WI38 (cell line): Measurements from ENCODE around the gene FBXL5.

Experiments used
- H3K4me3 ChIP-seq: 2 replicates; pipeline ENCODE4 v1.5.1; 2011; ENCODE audit warnings: low read depth, mild to moderate bottlenecking, control low read depth, low read length
- CTCF ChIP-seq: IDR thresholded peaks from 2 replicates; pipeline ENCODE4 v1.5.1; 2012; ENCODE audit warnings: low read depth, mild to moderate bottlenecking, control low read depth, low read length

The FBXL5 gene

GRCh38 chr4:15675356-15675755 is 20.2 kb upstream of the FBXL5 start:
- no peak for TF ChIP-seq CTCF
- H3K4me3 ChIP-seq, result no peak overlapping the region

GRCh38 chr4:15674926-15675325 is 19.8 kb upstream of the FBXL5 start:
- no peak for TF ChIP-seq CTCF

GRCh38 chr4:15674046-15674445 is 18.9 kb upstream of the FBXL5 start:
- no peak for TF ChIP-seq CTCF

More at GRCh38 chr4:15674926-15675325, 19.8 kb upstream of the FBXL5 start:
- no peak overlapping the region for H3K4me3 ChIP-seq

GRCh38 chr4:15673337-15673736 is 18.2 kb upstream of the FBXL5 start:
- no peak for TF ChIP-seq CTCF

More at GRCh38 chr4:15674046-15674445, 18.9 kb upstream of the FBXL5 start:
- no peak overlapping the region for H3K4me3 ChIP-seq

GRCh38 chr4:15672101-15672500 is 16.9 kb upstream of the FBXL5 start:
- H3K4me3 ChIP-seq, result no peak overlapping the region
- no peak for TF ChIP-seq CTCF

More at GRCh38 chr4:15673337-15673736, 18.2 kb upstream of the FBXL5 start:
- H3K4me3 ChIP-seq, result no peak overlapping the region

- no peak for TF ChIP-seq CTCF
Measured at GRCh38 chr4:15670576-15670975, 15.4 kb upstream of the FBXL5 start.

GRCh38 chr4:15668566-15669435 is 13.6 kb upstream of the FBXL5 start:
- no peak for TF ChIP-seq CTCF
- H3K4me3 ChIP-seq, result no peak overlapping the region

More at GRCh38 chr4:15670576-15670975, 15.4 kb upstream of the FBXL5 start:
- no peak overlapping the region for H3K4me3 ChIP-seq
